ENCODE measurements around the gene OR56A3. TPM values are rescaled to one million over a fixed set of nuclear protein-coding genes. Genes with fewer than 3 reads are reported as not detected.

The OR56A3 gene
- polyA plus RNA-seq, 1 experiment = not detected

DNA sequence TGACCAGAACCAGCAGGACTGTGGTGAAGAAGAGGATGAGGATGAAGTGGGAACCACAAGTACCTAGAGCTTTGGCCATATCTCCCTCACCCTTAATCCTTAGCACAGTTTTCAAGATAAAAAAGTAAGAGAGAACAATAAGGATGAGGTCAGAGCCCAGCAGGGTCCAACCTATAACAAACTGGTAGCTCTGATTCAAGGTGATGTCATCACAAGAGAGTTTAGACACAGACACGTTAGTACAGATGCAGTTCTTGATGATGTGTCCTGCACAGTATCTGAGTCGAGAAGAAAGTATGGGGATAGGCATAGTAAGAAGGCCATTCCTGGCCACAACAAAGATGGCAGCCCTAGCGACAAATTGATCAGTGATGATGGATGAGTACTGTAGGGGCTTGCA is 25.7 kb downstream of the OR56A3 start:
- Histone ChIP-seq H3K9me3 (ENCODE audit: control insufficient read depth, insufficient read depth, low read length) (peaks cover 8% of the 10 kb centered on the region; the same call in 1 of the 2 replicates), H3K4me3 (ENCODE audit: low read depth, low read length) (no peak overlapping the region), H3K27ac (ENCODE audit: low read depth, low read length) (no peak overlapping the region), H3K27me3 (ENCODE audit: control insufficient read depth, insufficient read depth, low read length) (no peaks in the 10 kb centered on the region)
- DNase-seq (ENCODE audit: low read depth, low spot score) = no peak
- CTCF ChIA-PET = no interaction called here
- POLR2A ChIA-PET = no interaction called here
- TF ChIP-seq, protein P1, sequence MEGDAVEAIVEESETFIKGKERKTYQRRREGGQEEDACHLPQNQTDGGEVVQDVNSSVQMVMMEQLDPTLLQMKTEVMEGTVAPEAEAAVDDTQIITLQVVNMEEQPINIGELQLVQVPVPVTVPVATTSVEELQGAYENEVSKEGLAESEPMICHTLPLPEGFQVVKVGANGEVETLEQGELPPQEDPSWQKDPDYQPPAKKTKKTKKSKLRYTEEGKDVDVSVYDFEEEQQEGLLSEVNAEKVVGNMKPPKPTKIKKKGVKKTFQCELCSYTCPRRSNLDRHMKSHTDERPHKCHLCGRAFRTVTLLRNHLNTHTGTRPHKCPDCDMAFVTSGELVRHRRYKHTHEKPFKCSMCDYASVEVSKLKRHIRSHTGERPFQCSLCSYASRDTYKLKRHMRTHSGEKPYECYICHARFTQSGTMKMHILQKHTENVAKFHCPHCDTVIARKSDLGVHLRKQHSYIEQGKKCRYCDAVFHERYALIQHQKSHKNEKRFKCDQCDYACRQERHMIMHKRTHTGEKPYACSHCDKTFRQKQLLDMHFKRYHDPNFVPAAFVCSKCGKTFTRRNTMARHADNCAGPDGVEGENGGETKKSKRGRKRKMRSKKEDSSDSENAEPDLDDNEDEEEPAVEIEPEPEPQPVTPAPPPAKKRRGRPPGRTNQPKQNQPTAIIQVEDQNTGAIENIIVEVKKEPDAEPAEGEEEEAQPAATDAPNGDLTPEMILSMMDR (IDR thresholded peaks at IDR 0.05; ENCODE audit: low read depth, low read length) = no peak

DNA sequence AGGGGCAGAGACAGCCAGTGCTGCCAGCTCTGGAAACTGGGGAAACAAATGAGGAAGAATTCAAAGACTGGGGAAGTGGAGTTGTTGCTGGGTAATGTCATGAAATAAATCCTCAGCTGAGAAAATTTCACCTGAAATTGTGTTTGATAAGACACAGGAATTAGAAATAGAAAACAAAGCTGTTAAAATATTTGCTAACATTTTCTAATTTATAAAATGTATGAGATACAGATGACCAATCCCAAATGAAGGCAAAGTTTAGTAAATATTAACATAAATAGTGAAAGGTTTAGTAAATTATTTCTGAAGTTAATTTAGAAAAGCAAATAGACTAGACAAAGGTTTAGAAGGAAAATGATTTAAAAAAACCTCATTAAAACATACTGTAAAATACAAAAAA is 26.3 kb downstream of the OR56A3 start, which contains the start of gene OR56A5:
TSS of gene OR56A5 (minus strand) at position 101 of the 400 bp plus-strand sequence. CDS start at position 101, 0 bp downstream.
- CTCF ChIA-PET = no interaction called here
- Histone ChIP-seq H3K27me3 (ENCODE audit: control insufficient read depth, insufficient read depth, low read length) (no peaks in the 10 kb centered on the region), H3K4me3 (ENCODE audit: low read depth, low read length) (no peak within 1 kb of the TSS), H3K27ac (ENCODE audit: low read depth, low read length) (no peak within 1 kb of the TSS), H3K9me3 (ENCODE audit: control insufficient read depth, insufficient read depth, low read length) (peaks cover 8% of the 10 kb centered on the region; the same call in 1 of the 2 replicates)
- DNase-seq (ENCODE audit: low read depth, low spot score) = no peak
- TF ChIP-seq, protein P1 (IDR thresholded peaks at IDR 0.05; ENCODE audit: low read depth, low read length) = no peak
- POLR2A ChIA-PET = no interaction called here

DNA sequence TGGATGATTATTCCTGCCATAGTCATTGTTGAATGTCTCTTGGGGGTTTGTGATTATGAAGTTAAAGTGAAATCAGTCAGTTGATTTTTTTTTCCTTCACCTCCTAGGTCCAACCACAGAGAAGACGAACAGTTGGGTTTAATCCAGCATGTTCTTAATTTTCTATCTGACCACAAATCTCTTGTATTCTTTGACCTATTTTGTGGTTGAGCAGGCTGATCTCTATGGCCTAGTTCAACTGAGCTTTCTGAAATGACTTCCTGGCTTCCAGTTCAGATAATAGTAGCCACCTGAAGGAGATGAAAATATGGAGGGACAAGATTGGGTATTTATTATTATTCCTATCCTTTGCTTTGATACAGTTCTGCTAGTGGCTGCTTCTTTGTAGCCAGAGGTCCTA is 31.5 kb downstream of the OR56A3 start:
- CTCF ChIA-PET = no interaction called here
- H3K27me3 ChIP-seq (ENCODE audit: control insufficient read depth, insufficient read depth, low read length) = no peaks in the 10 kb centered on the region
- TF ChIP-seq, protein P1 (IDR thresholded peaks at IDR 0.05; ENCODE audit: low read depth, low read length) = no peak
- H3K27ac ChIP-seq (ENCODE audit: low read depth, low read length) = no peak overlapping the region
- H3K9me3 ChIP-seq (ENCODE audit: control insufficient read depth, insufficient read depth, low read length) = no peaks in the 10 kb centered on the region
- no peak for DNase-seq (ENCODE audit: low read depth, low spot score)
- no peak overlapping the region for H3K4me3 ChIP-seq (ENCODE audit: low read depth, low read length)
- POLR2A ChIA-PET = interaction anchor here (0.7 kb wide), 1 partner anchor 526 kb away, joined by 3 read pairs; no protein-coding TSS in a partner anchor

DNA sequence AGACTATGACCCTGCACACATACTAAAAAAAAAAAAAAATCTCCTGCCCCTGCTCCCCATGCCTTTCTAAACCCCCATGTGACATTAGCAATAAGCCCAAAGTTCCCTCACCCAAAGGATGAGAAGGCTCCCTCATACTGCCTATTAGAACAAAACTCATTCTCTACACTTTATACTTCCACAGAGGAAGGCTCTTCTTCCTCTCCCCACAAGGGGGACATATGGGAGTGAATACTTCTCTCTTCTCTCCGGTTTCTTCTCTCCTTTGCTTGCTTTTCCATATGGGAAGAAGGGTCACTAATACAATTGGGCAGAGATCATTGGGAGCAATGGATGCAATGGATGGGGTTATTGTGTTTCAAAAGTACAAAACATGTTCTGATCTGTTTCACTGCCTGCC is 41.4 kb downstream of the OR56A3 start:
- ChIA-PET CTCF (no interaction called here), POLR2A (no interaction called here)
- Histone ChIP-seq H3K4me3 (ENCODE audit: low read depth, low read length) (no peak overlapping the region), H3K9me3 (ENCODE audit: control insufficient read depth, insufficient read depth, low read length) (peaks cover 10% of the 10 kb centered on the region; the same call in 1 of the 2 replicates), H3K27ac (ENCODE audit: low read depth, low read length) (no peak overlapping the region), H3K27me3 (ENCODE audit: control insufficient read depth, insufficient read depth, low read length) (no peaks in the 10 kb centered on the region)
- no peak for DNase-seq (ENCODE audit: low read depth, low spot score)
- TF ChIP-seq, protein P1 (IDR thresholded peaks at IDR 0.05; ENCODE audit: low read depth, low read length) = no peak

DNA sequence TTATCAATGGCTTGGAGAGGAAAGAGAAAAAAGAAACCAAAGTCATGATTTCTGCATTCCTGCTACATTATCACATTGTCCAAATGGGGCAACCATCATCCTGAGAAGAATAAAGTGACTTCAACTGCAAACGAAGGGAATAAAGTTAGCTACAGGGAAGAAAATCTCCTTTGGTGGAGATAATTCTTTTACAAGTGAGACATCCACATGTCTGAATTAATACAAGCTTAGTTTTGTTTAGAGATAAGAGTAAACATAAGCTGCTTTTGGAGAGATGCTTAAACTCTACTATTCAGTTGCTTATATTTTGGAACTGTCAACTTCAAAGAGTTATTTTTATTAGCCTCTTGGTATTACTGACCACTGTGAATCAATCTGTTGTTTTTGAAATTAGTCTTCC is 44.8 kb downstream of the OR56A3 start, which contains the start of gene OR52L1:
TSS of gene OR52L1 (minus strand) at position 101 of the 400 bp plus-strand sequence. CDS start at position 46, 55 bp downstream.
- Histone ChIP-seq H3K27me3 (ENCODE audit: control insufficient read depth, insufficient read depth, low read length) (no peaks in the 10 kb centered on the region), H3K4me3 (ENCODE audit: low read depth, low read length) (no peak within 1 kb of the TSS), H3K9me3 (ENCODE audit: control insufficient read depth, insufficient read depth, low read length) (peaks cover 11% of the 10 kb centered on the region; the same call in 1 of the 2 replicates), H3K27ac (ENCODE audit: low read depth, low read length) (no peak within 1 kb of the TSS)
- DNase-seq (ENCODE audit: low read depth, low spot score) = no peak
- ChIA-PET POLR2A (no interaction called here), CTCF (interaction anchor here (0.6 kb wide), 1 partner anchor 477 kb away, joined by 3 read pairs; no protein-coding TSS in a partner anchor)
- TF ChIP-seq, protein P1 (IDR thresholded peaks at IDR 0.05; ENCODE audit: low read depth, low read length) = no peak

Measured in AG04450 (cell line).